ENCODE results near the gene CDK6. TPM values are rescaled to one million over a fixed set of nuclear protein-coding genes. Genes with fewer than 3 reads are reported as not detected.

CDK6 gene
- total and polyA plus RNA-seq, 9 of the 15 experiments (the other 6 are each of a cell fraction or from before 2014, with no cell fraction given): 7.6 to 109 (median 44.4) TPM

DNA sequence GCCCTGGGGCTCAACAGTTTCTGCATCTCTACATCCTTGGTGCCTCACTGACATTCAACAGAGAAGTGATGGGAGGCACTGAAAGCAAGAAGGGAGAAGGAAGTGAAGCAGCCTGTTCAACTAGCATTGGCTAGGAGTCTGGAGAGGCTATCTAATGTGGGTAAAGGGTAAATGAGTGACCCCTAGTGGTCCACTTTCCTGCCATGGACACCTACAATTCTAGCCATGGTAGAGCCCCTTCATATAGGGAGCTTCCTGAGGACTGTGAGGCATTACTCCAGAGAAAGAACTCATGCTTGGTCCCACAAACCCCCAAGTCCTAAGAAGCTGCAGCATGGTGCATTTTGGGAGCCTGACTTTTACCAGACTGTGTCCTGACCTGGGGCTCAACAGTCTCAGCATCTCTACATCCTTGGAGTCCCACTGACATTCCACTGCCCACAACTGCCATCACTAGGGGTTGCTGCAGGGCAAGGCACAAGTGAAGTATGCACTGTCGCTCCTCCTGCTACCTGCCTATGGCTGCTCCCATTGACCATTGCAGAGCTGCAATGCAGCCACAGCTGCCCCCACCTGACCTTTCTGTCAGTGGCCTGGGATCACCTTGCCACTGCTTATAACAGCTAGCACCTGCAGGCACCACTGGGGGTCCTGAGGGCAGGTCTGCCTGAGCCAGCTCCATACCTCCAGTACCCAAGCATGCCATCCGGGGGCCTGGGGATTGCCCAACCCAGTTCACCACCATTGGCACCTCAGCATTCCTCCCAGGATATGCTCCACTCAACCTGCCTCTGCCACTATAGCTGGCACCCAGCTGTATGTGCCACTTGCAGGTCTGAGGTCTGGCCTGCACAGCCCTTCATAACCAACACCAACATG lies 44.1 kb upstream of the CDK6 start:
- Histone ChIP-seq H4K20me1 (replicated peaks; ENCODE audit: control insufficient read depth, insufficient read depth, low read length) (no peaks in the 10 kb centered on the region), H3K27me3 (ENCODE audit: control insufficient read depth in 2 of 2, insufficient read depth in 2 of 2, low read length in 2 of 2) (no peaks in the 10 kb centered on the region), H3K4me3 (no peak overlapping the region), H3K27ac (ENCODE audit: extremely low read depth, low read depth, low read length) (no peak overlapping the region), H3K9me3 (replicated peaks; ENCODE audit: control insufficient read depth, insufficient read depth, low read depth, low read length) (peaks cover 3% of the 10 kb centered on the region; the same call in 1 of the 2 replicates), H2AFZ (ENCODE audit: low read depth, low read length) (no peak overlapping the region), H3K79me2 (ENCODE audit: control insufficient read depth, insufficient read depth, low read length) (no peaks in the 10 kb centered on the region), H3K9me1 (ENCODE audit: control insufficient read depth, insufficient read depth, low read length) (no peaks in the 10 kb centered on the region), H3K4me1 (replicated peaks in 1 of 2; ENCODE audit: control insufficient read depth in 2 of 2, insufficient read depth in 2 of 2, low read length in 2 of 2) (no peaks in the 10 kb centered on the region), H3K9ac (ENCODE audit: insufficient read depth in 1 of 2, low read depth in 2 of 2, low read length in 2 of 2) (no peak overlapping the region), H3K4me2 (ENCODE audit: insufficient read depth, low read length) (no peak overlapping the region), H3K36me3 (ENCODE audit: control insufficient read depth, insufficient read depth, low read length) (no peaks in the 10 kb centered on the region)
- ATAC-seq (peak; percentile 97), FAIRE-seq (peak; percentile 67), DNase-seq (ENCODE audit: extremely low read depth in 1 of 4, low spot score in 3 of 4) (peak in 2 of 4 experiments; percentile 45 to 66)
- no TSS peak for BruUV-seq (replicated peaks)
- WGBS (ENCODE audit: insufficient coverage, low coverage, missing lambda C conversion rate): 63% methylated on average over 2 of the region's 2 CpGs
- in situ Hi-C loops (cut with MboI) (no loop called here), intact Hi-C loops (cut with micrococcal nuclease) (loop anchor here (1.0 to 2.0 kb wide), 3 partner anchors 175 to 259 kb away; no protein-coding TSS in a partner anchor)
- CTCF ChIA-PET (ENCODE audit: low intra/inter-chr PET ratio): interaction anchor here (0.5 to 1.7 kb wide), 6 partner anchors 173 to 260 kb away, joined by 3 to 6 read pairs (median 4); no protein-coding TSS in a partner anchor
- POLR2A ChIA-PET: no interaction called here
- no peak for TF ChIP-seq RUNX1 (IDR thresholded peaks at IDR 0.05; ENCODE audit: low read depth)
- TF ChIP-seq, protein P1, sequence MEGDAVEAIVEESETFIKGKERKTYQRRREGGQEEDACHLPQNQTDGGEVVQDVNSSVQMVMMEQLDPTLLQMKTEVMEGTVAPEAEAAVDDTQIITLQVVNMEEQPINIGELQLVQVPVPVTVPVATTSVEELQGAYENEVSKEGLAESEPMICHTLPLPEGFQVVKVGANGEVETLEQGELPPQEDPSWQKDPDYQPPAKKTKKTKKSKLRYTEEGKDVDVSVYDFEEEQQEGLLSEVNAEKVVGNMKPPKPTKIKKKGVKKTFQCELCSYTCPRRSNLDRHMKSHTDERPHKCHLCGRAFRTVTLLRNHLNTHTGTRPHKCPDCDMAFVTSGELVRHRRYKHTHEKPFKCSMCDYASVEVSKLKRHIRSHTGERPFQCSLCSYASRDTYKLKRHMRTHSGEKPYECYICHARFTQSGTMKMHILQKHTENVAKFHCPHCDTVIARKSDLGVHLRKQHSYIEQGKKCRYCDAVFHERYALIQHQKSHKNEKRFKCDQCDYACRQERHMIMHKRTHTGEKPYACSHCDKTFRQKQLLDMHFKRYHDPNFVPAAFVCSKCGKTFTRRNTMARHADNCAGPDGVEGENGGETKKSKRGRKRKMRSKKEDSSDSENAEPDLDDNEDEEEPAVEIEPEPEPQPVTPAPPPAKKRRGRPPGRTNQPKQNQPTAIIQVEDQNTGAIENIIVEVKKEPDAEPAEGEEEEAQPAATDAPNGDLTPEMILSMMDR (IDR thresholded peaks at IDR 0.05 in 2 of 3, conservative IDR thresholded peaks at IDR 0.05 in 1 of 3; ENCODE audit: insufficient read depth in 2 of 3, low read depth in 1 of 3, low read length in 3 of 3): peak; percentile 53 to 72 (median 54)
- peak; percentile 52 for TF ChIP-seq CC2D1A (IDR thresholded peaks at IDR 0.05)
- TF ChIP-seq, protein P2, sequence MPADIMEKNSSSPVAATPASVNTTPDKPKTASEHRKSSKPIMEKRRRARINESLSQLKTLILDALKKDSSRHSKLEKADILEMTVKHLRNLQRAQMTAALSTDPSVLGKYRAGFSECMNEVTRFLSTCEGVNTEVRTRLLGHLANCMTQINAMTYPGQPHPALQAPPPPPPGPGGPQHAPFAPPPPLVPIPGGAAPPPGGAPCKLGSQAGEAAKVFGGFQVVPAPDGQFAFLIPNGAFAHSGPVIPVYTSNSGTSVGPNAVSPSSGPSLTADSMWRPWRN (IDR thresholded peaks at IDR 0.05; ENCODE audit: low read depth): no peak
- 0 out of 4 replicates have a peak, but pooled peaks of 1 of the 2 experiments have one; percentile 17 for TF ChIP-seq TEAD1 (CRISPR knock-in tag; IDR thresholded peaks at IDR 0.05)
- TF ChIP-seq PHF8 (IDR thresholded peaks at IDR 0.05; ENCODE audit: borderline replicate concordance, low read length): no peak
- no peak for TF ChIP-seq ZNF780A (CRISPR knock-in tag; IDR thresholded peaks at IDR 0.05)
- TF ChIP-seq PRPF4 (IDR thresholded peaks at IDR 0.05; ENCODE audit: insufficient read depth, low read depth, low read length, poor library complexity, severe bottlenecking): no peak
- TF ChIP-seq STAT5A (IDR thresholded peaks at IDR 0.05; ENCODE audit: borderline replicate concordance, low read length): no peak
- TF ChIP-seq, protein P3, sequence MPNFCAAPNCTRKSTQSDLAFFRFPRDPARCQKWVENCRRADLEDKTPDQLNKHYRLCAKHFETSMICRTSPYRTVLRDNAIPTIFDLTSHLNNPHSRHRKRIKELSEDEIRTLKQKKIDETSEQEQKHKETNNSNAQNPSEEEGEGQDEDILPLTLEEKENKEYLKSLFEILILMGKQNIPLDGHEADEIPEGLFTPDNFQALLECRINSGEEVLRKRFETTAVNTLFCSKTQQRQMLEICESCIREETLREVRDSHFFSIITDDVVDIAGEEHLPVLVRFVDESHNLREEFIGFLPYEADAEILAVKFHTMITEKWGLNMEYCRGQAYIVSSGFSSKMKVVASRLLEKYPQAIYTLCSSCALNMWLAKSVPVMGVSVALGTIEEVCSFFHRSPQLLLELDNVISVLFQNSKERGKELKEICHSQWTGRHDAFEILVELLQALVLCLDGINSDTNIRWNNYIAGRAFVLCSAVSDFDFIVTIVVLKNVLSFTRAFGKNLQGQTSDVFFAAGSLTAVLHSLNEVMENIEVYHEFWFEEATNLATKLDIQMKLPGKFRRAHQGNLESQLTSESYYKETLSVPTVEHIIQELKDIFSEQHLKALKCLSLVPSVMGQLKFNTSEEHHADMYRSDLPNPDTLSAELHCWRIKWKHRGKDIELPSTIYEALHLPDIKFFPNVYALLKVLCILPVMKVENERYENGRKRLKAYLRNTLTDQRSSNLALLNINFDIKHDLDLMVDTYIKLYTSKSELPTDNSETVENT (CRISPR knock-in tag; IDR thresholded peaks at IDR 0.05): no peak
- no peak for TF ChIP-seq CBX1 (IDR thresholded peaks at IDR 0.05; ENCODE audit: low read depth)
- peak; percentile 19; the same call in 1 of the 2 replicates for TF ChIP-seq SMC3 (conservative IDR thresholded peaks at IDR 0.05; ENCODE audit: insufficient read depth, low read depth, low read length)
- no peak for TF ChIP-seq RBM14 (IDR thresholded peaks at IDR 0.05; ENCODE audit: borderline replicate concordance, insufficient read depth, low read depth, low read length)

Measured in K562 (cell line).